ENCODE data around the gene GMCL1. TPM values are rescaled to one million over a fixed set of nuclear protein-coding genes. Genes with fewer than 3 reads are reported as not detected.

GMCL1 gene
- total RNA-seq, 4 donors from 2014 or later = 11.9 to 15.6 (median 13.4) TPM

DNA sequence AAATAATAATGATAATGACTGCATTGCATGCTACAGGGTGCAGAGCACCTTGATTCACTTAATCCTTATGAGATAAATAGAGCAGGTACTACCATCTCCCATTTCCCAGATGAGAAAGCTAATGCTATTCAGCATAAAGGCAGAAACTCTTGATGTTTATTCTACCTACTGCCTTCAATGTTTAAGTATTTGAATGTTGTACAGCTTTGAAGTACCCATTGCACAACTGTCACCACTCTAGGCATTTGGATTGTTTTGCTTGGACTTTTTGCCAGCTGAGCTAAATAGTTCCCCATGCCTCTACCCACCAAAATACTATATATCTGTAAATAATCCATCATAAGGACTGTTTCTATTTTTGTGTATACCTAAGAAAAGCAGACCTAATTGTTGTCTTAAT is 77.8 kb downstream of the GMCL1 start:
- H3K4me1 ChIP-seq = peaks cover 0 to 8% (median 0%) of the 10 kb centered on the region in 3 donors
- H3K27me3 ChIP-seq = no peaks in the 10 kb centered on the region
- H3K27ac ChIP-seq = no peak overlapping the region
- no peak for DNase-seq
- H3K9me3 ChIP-seq = no peaks in the 10 kb centered on the region
- no peak overlapping the region for H3K4me3 ChIP-seq
- TF ChIP-seq, protein P1, sequence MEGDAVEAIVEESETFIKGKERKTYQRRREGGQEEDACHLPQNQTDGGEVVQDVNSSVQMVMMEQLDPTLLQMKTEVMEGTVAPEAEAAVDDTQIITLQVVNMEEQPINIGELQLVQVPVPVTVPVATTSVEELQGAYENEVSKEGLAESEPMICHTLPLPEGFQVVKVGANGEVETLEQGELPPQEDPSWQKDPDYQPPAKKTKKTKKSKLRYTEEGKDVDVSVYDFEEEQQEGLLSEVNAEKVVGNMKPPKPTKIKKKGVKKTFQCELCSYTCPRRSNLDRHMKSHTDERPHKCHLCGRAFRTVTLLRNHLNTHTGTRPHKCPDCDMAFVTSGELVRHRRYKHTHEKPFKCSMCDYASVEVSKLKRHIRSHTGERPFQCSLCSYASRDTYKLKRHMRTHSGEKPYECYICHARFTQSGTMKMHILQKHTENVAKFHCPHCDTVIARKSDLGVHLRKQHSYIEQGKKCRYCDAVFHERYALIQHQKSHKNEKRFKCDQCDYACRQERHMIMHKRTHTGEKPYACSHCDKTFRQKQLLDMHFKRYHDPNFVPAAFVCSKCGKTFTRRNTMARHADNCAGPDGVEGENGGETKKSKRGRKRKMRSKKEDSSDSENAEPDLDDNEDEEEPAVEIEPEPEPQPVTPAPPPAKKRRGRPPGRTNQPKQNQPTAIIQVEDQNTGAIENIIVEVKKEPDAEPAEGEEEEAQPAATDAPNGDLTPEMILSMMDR (IDR thresholded peaks at IDR 0.05) = no peak
- TF ChIP-seq POLR2A (IDR thresholded peaks at IDR 0.05) = no peak
- intact Hi-C loops (cut with DNase I) = no loop called here
- peaks cover 0 to 89% (median 25%) of the 10 kb centered on the region in 3 donors for H3K36me3 ChIP-seq

GRCh38 chr2:69911985-69912563 is 82.6 kb downstream of the GMCL1 start:
- Histone ChIP-seq H3K27ac (peak overlapping the region in 2 of 4 donors; percentile 15 to 99), H3K9me3 (no peaks in the 10 kb centered on the region), H3K36me3 (peaks cover 0 to 41% (median 11%) of the 10 kb centered on the region in 3 donors), H3K4me1 (peaks cover 6 to 33% (median 9%) of the 10 kb centered on the region in 3 donors), H3K4me3 (no peak overlapping the region), H3K27me3 (no peaks in the 10 kb centered on the region)
- 2 to 11% methylated on average over 2 of the region's 2 CpGs for WGBS, 2 donors
- intact Hi-C loops (cut with DNase I) = loop anchor here (5.0 kb wide), 1 partner anchor 160 kb away; no protein-coding TSS in a partner anchor
- no peak for DNase-seq
- no peak for TF ChIP-seq POLR2A (IDR thresholded peaks at IDR 0.05)
- TF ChIP-seq, protein P1 (IDR thresholded peaks at IDR 0.05) = peak; percentile 50 to 68 (median 62)

GRCh38 chr2:69914164-69914949 is 84.9 kb downstream of the GMCL1 start:
- intact Hi-C loops (cut with DNase I) = loop anchor here (2.0 to 5.0 kb wide), 2 partner anchors 158 to 228 kb away; no protein-coding TSS in a partner anchor
- 0 to 2% methylated on average over 8 to 18 of the region's 56 CpGs for WGBS, 2 donors
- no peaks in the 10 kb centered on the region for H3K9me3 ChIP-seq
- peak; percentile 100 for DNase-seq
- TF ChIP-seq POLR2A (IDR thresholded peaks at IDR 0.05) = peak in 3 of 4 donors; percentile 77 to 92 (median 91)
- TF ChIP-seq, protein P1 (IDR thresholded peaks at IDR 0.05) = peak in 1 of 6 experiments; percentile 6
- peak overlapping the region; percentile 58 to 95 (median 88) for H3K4me3 ChIP-seq
- H3K4me1 ChIP-seq = peaks cover 6 to 50% (median 13%) of the 10 kb centered on the region in 3 donors
- H3K27me3 ChIP-seq = no peaks in the 10 kb centered on the region
- peaks cover 0 to 35% (median 5%) of the 10 kb centered on the region in 3 donors for H3K36me3 ChIP-seq
- peak overlapping the region; percentile 97 to 99 (median 99) for H3K27ac ChIP-seq

DNA sequence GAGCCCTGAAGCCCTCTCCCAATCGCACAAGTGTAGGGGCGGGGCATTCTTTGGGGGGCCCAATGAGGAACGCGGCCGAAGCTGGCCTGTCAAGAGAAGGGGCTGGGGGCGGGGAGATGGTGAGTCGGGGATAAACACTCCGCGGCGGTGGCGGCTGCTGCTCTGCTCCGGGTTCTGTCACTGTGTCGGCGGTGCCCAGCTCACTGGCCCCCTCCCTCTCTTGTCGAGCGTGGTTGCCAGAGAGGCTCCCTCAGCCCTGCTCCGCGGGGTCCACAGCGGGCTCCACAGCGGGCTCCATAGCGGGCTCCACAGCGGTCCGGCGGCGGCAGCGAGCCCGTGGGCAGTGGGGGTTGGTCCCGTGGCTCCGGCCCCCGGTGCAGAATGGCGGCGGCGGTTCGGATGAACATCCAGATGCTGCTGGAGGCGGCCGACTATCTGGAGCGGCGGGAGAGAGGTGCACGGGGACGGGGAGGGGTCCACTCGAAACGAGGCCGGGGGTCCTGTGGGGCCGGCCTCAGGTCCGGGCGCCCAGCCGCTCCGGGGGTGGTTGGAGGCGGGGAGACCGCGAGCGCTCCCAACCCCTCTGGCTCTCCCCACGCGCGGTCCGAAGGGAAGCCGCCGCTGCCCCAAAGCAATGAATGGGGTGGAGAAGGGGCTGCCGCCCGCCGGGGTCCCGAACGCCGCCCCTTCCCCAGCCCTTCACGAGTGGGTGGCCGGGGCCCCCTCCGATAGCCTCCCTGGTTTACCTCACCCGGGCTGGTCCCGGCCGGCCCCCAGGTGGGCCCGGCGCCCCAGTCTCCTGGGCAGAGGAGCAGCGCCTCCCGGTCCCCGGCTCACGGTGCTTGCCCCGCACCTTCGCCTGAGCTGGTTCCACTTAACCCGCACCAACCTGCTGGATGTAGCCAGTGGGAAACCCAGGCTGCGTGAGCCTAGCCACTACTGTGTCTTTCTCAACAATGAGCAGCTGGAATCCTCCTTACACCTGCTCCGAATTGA is 85.8 kb downstream of the GMCL1 start, which contains the start of gene MXD1:
Gene MXD1 (plus strand): TSS at position 160 of the 996 bp plus-strand sequence. CDS start 222 bp downstream, at position 382.
- peaks cover 0 to 35% (median 0%) of the 10 kb centered on the region in 3 donors for H3K36me3 ChIP-seq
- peaks cover 6 to 50% (median 13%) of the 10 kb centered on the region in 3 donors for H3K4me1 ChIP-seq
- peak within 1 kb of the TSS; percentile 97 to 99 (median 99) for H3K27ac ChIP-seq
- intact Hi-C loops (cut with DNase I) = loop anchor here (2.0 to 5.0 kb wide), 2 partner anchors 157 to 228 kb away; no protein-coding TSS in a partner anchor
- DNase-seq = no peak
- no peaks in the 10 kb centered on the region for H3K9me3 ChIP-seq
- WGBS, 2 donors = 2% methylated on average over 14 to 29 of the region's 81 CpGs
- TF ChIP-seq, protein P1 (IDR thresholded peaks at IDR 0.05) = peak in 1 of 6 experiments; percentile 20
- peak in 3 of 4 donors; percentile 95 to 98 (median 98) for TF ChIP-seq POLR2A (IDR thresholded peaks at IDR 0.05)
- H3K27me3 ChIP-seq = no peaks in the 10 kb centered on the region
- H3K4me3 ChIP-seq = peak within 1 kb of the TSS; percentile 63 to 95 (median 88)
